Frontal cortex (tissue), 4 donors: ENCODE data around the gene CCDC15. TPM values are rescaled to one million over a fixed set of nuclear protein-coding genes. Genes with fewer than 3 reads are reported as not detected.
A peak's percentile ranks its signal among the peaks of the same experiment; 100 is the strongest.

Experiments used
- DNase-seq, 2 donors: peaks; one replicate each; pipeline ENCODE4 v3.0.0; 2012; ENCODE audit warnings: low spot score in 2 of 2
- FAIRE-seq: peaks from 2 replicates; lab custom pipeline; 2012; peaks lifted over from hg19 to GRCh38; lab: Jason Lieb, UNC
- total RNA-seq: library from RNA; depleted of rRNA; stranded (reverse); fragments of >200 nt; gene quantifications from one replicate; pipeline ENCODE4 v1.2.3, GENCODE V29; 2014
- donor health status: control.
- donor health status: control.
- donor health status: control.

Gene CCDC15, protein sequence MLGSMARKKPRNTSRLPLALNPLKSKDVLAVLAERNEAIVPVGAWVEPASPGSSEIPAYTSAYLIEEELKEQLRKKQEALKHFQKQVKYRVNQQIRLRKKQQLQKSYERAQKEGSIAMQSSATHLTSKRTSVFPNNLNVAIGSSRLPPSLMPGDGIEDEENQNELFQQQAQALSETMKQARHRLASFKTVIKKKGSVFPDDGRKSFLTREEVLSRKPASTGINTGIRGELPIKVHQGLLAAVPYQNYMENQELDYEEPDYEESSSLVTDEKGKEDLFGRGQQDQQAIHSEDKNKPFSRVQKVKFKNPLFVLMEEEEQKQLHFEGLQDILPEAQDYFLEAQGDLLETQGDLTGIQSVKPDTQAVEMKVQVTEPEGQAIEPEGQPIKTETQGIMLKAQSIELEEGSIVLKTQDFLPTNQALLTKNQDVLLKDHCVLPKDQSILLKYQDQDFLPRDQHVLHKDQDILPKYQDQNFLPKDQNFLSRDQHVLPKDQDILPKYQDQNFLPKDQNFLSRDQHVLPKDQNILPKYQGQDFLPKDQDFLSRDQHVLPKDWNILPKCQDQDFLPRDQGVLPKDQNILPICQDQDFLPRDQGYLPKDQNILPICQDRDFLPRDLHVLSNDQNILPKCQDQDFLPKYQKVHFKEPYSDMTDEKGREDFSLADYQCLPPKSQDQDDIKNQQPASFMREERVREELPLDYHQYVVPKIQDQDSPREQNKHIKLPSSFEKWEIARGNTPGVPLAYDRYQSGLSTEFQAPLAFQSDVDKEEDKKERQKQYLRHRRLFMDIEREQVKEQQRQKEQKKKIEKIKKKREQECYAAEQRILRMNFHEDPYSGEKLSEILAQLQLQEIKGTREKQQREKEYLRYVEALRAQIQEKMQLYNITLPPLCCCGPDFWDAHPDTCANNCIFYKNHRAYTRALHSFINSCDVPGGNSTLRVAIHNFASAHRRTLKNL
- total RNA-seq: 3.7 TPM

DNA sequence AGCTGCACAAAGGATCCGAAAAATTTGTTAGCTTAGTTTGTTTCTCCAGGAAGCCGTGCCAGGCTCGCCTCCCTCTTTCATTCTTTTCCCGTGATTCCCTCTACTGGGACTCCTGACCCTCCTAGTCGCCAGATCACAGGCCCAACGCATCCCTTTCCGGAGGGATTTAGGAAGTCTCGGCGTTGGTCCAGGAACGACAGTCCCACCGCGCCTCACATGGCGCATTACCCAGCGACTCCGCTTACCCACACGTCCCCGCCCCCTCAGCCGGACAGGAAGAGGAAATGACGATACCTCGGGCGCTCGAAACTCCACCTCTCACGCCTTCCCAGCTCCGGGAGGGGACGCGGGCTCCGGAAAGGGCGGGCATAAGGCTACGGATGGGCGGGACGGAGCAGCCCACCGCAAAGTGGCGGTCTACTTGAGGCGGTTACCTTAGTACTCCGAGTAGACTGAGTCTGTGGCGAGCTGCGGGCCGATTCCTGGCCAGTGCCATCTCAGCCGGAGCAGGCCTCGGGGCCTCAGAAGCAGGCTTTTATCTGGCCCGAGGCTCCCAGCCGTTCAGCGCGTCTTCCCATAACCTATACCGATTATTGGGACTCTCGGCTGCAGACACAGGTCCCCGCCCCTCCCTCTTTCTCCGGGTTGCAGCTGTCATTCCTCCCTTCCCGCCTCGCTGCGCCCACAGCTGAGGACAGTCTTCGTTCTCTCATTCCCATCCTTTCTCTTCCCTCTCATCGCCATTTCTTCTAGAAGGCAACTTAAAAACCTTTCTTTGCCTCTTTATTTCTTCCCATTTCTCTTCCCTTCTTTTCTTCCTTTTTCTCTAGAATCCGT lies at the start of gene CCDC15:
Gene CCDC15 (plus strand): TSS at position 450 of the 837 bp plus-strand sequence. CDS start 531 bp downstream, outside the sequence.
- DNase-seq (peak; percentile 70 to 87), FAIRE-seq (peak; percentile 96)

DNA sequence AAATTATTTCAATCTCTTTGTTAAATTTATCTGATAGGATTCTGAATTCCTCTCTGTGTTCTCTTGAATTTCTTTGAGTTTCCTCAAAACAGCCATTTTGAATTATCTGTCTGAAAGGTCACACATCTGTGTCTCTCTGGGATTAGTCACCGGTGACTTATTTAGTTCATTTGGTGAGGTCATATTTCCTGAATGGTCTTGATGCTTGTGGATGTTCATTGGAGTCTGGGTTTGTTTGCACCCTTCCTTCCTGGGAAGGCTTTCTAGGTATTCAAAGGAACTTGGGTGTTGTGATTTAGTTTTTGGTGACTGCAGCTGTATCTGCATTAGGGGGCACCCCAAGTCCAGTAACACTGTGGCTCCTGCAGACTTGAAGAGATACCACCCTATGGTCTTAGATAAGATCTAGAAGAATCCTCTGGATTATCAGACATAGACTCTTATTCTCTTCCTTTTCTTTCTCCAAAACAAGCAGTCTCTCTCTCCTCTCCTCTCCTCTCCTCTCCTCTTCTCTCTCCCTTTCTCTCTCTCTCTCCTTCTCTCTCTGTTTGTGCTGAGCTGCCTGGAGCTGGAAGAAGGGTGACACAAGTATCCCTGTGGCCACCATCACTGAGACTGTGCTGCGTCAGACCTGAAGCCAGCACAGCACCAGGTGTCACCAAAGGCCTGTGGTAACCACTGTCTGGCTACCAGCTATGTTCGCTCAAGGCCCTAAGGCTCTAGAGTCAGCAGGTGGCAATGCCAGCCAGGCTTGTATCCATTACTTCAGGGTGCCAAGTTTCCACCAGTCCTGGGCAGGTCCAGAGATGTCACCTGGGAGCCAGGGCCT lies 38.2 kb upstream of the CCDC15 start:
- DNase-seq (no peak), FAIRE-seq (no peak)

- DNase-seq (no peak), FAIRE-seq (no peak)
These were observed 37.7 kb upstream of the CCDC15 start for GRCh38 chr11:124916370-124916710.

DNA sequence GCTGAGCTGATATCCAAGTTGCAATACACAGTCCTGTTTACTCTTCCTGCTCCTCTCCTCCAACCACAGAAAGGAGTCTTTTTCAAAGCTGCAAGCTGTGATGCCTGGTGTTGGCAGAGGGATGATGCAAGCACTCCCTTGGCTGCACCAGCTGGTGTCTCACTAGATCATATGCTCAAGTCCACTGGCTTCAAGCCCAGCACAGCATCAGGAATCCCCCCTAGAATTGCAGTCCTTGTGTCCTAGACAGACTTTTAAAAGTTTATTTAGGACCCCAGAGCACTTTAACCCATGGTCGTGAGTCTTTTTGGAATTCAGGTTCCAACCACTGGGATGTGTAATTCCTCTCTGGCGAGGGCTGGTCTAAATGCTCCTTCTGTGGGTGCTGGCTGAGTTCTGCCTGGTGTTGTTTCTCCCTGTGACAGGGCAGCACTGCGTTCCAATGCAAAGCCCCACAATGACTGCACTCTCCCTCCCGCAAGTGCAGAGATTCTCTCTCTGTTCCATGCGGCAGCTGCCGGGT lies 36.8 kb upstream of the CCDC15 start:
- FAIRE-seq (no peak), DNase-seq (peak in 1 of 2 donors; percentile 48)

- DNase-seq (no peak), FAIRE-seq (no peak)
These were observed 35.1 kb upstream of the CCDC15 start, which contains the start of gene HEPN1 for GRCh38 chr11:124918950-124919349. Gene HEPN1 (plus strand): TSS chr11:124919250.

DNA sequence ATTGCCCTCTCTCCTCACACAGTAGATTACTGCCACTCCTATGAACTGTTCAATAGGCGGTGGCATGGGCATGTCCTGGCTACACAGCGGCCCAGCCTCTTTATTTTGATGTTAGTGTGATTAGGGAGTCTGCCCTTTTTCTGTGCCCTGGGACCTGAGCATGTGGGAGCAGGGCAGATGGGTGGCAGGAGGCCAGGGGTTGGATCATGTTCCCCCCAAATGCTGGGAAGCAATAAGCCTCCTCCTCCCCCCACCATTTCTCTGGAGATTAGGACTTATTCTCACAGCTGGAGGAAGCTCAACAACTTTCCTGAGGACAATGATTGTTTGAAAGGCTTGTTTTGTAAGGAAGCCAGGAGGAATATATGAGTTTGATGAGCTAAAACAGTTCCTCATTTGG lies 34.1 kb upstream of the CCDC15 start:
- FAIRE-seq (no peak), DNase-seq (no peak)

DNA sequence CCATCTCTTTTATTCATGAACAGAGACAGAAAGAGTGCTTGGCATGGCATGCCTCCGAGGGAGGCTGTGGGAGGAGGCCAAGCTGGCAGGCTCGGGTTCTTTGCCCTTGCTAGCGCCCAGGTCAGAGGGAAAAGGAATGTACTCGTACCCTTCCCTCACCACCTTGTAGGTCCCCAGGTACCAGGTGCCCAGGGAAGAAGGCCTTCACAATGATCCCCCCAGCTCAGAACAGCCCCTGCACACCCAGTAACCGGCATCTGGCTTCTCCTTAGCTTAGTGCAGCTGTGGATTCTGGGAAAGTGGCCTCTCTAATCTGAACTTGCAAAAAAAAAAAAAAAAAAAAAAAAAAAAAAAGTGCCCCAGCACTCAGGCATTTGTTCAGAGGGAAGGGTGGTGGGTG lies 33.6 kb upstream of the CCDC15 start:
- FAIRE-seq: no peak
- DNase-seq: no peak

- DNase-seq: peak; percentile 61 to 75
These were observed 33.0 kb upstream of the CCDC15 start for GRCh38 chr11:124920870-124921609.

GRCh38 chr11:124922831-124923230 lies 31.2 kb upstream of the CCDC15 start:
- FAIRE-seq (no peak), DNase-seq (no peak)

More at GRCh38 chr11:124920870-124921609, 33.0 kb upstream of the CCDC15 start:
- FAIRE-seq: no peak

- DNase-seq (no peak), FAIRE-seq (no peak)
These were observed 30.7 kb upstream of the CCDC15 start for GRCh38 chr11:124923296-124923695.

- DNase-seq: no peak
- no peak for FAIRE-seq
These were observed 24.9 kb upstream of the CCDC15 start for GRCh38 chr11:124928942-124929665.

DNA sequence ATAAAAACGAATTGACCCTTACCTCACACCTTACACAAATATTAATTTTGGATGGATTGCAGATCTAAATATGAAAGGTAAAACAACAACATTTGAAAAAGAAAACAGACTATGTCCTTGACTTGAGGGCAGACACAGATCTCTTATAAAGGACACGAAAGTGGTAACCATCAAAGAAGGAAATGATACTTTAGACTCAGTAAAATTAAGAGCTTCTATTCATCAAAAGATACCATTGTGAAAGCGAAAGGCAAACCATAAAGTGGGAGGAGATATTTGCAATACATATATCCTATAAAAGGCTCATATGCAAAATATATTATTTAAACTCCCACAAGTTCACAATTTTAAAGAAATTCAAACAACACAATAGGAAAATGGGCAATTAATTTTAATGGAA lies 23.2 kb upstream of the CCDC15 start:
- FAIRE-seq (no peak), DNase-seq (no peak)

DNA sequence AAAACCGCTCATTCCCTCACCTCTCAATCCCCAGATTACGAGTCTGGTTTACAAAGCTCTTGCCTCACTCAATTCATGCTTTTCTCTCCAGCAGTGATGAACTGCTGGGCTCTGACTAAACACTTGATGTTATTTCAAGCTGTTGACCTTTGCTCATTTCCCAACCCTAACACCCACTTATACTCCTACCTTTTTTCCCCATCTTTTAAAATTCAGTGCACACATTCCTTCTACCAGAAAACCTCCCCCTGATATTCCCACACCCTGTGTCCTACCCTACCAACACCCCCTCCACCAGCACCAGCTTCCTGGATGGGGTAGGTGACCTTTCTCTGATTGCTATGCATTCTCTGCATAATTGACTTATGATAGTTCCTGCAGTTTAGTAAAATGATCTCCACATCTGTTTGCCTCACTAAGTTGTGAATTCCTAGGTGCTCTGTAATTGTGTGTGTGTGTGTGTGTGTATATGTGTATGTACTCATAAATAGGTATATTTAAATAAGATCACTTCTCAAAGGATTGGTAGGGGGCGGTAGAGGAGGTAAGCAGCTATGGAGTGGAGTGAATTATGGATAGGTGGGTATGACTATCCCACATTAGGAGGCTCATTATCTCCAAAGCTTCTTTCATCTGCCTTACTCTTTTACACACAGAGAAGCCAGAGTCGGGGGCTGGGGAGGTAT lies 19.0 kb upstream of the CCDC15 start:
- no peak for DNase-seq

DNA sequence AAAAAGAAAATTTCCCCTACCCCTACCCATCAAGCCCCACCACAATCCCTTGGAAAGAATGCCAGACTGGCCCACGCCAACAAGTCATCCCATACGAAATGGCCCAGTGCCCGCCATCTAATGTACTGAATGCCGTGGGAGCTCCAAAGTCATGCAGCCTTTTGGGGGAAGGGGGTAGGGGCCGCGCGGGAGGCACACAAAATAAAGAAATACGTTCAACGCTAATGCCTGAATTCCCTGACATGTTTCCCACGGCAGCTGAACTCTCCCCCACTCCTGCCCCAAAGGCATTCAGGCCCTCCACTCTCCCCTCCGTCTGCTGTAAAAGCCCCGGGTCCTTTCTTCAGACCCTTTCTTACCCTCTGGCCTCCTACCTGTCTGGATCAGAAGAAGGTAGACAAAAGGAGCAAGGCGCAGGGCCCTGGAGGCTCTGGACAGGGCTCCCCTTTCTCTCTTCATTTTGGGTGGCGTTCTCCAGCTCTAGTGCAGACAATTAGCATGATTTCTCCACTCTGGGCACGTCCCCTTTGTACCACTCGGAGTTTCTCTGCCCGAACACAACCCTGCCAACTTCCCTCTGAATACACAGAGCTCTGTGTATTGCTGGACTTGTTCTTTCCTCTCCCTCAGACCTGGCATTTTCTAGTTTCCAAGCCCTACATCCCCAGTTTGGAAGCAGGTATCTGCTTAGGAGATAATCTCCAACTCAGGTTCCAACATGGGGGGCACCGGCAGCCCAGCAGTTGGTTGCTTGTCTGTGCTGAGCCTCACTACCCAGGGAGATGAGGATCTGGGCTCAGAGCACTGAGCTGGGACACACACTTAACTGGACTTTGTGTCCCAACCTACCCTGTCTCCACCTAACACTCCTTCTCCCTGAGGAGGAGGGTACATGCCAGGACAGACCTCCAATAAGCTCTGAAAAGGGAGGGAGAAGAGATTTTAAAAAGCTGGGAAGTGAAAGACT lies 18.2 kb upstream of the CCDC15 start, which contains the start of gene HEPACAM:
Gene HEPACAM (minus strand): TSS at position 500 of the 967 bp plus-strand sequence. CDS start 41 bp downstream, at position 459.
- FAIRE-seq (no peak), DNase-seq (no peak)

More for the DNA sequence above, 19.0 kb upstream of the CCDC15 start:
- FAIRE-seq: no peak

DNA sequence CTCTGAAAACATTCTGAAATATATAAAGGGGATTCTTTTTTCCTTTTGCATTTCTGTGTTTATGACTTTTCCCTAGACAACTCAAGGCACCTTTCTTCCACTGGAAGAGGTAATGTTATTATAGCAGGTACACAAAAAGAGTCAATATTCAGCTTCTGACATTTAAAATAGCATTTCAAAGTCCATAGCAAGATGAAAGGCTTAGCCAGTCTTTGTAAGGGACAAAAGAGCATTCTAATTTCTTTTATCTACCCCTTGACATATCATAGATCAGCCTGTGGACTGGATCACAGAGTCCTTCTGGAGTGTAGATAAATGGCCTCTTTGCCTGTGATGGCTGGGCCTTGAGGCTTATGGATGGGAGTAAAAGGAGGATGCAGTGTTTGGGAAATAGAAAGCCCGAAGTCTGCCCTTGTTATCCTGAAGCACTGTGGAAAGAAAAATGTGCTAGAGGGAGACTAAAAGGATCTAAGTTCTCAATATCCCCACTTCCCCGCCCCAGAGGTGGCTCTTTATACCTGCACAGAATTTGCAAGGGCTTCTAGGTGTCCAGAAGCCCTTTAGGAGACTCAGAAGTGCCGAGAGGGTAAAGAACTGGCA lies 16.6 kb upstream of the CCDC15 start:
- no peak for FAIRE-seq
- no peak for DNase-seq
